DOHH2 (cell line): ENCODE measurements around the gene USP35.

Experiments
- H3F3A ChIP-seq: fragments of 200-600 bp; sonication (generic), shearing (Covaris generic); 2 replicates; pipeline ENCODE4 v1.6.0; 2016; ENCODE audit warnings: antibody characterized with exemption, mild to moderate bottlenecking; ENCODE audit not compliant: control insufficient read depth, insufficient read depth
- H3K27ac ChIP-seq: fragments of 200-600 bp; sonication (generic); 2 replicates; pipeline ENCODE4 v1.5.1; 2014; ENCODE audit warnings: low read depth, mild to moderate bottlenecking, low read length, moderate library complexity
- H3K27me3 ChIP-seq: fragments of 200-600 bp; sonication (generic); 2 replicates; pipeline ENCODE4 v1.6.1; 2014; ENCODE audit warnings: mild to moderate bottlenecking, low read length, mixed read lengths; ENCODE audit not compliant: control insufficient read depth
- H3K36me3 ChIP-seq: fragments of 200-600 bp; sonication (generic); 2 replicates; pipeline ENCODE4 v1.6.1; 2014; ENCODE audit warnings: mild to moderate bottlenecking, low read length, moderate library complexity, mixed read lengths; ENCODE audit not compliant: control insufficient read depth
- H3K4me1 ChIP-seq: fragments of 200-600 bp; sonication (generic); 2 replicates; pipeline ENCODE4 v1.6.1; 2014; ENCODE audit warnings: mild to moderate bottlenecking, low read length, mixed read lengths; ENCODE audit not compliant: control insufficient read depth
- H3K4me2 ChIP-seq: fragments of 200-600 bp; sonication (generic); 2 replicates; pipeline ENCODE4 v1.6.0; 2014; ENCODE audit warnings: mild to moderate bottlenecking, low read length, moderate library complexity
- H3K4me3 ChIP-seq: fragments of 200-600 bp; sonication (generic); 2 replicates; pipeline ENCODE4 v1.5.1; 2014; ENCODE audit warnings: mild to moderate bottlenecking, low read length, mixed read lengths
- H3K79me2 ChIP-seq: fragments of 200-600 bp; sonication (generic); 2 replicates; pipeline ENCODE4 v1.6.1; 2014; ENCODE audit warnings: mild to moderate bottlenecking, low read length, mixed read lengths; ENCODE audit not compliant: control insufficient read depth
- H3K9me2 ChIP-seq: fragments of 200-600 bp; sonication (generic); replicated peaks from 2 replicates; pipeline ENCODE4 v1.6.1; 2014; ENCODE audit warnings: mild to moderate bottlenecking, low read length, mixed read lengths; ENCODE audit not compliant: control insufficient read depth
- H3K9me3 ChIP-seq: fragments of 200-600 bp; sonication (generic); 2 replicates; pipeline ENCODE4 v1.6.1; 2014; ENCODE audit warnings: antibody characterized with exemption, low read length, mixed read lengths; ENCODE audit not compliant: control insufficient read depth, insufficient read depth
- H4K20me1 ChIP-seq: fragments of 200-600 bp; sonication (generic); 2 replicates; pipeline ENCODE4 v1.6.0; 2014; ENCODE audit warnings: low read depth, mild to moderate bottlenecking, antibody characterized with exemption, low read length, moderate library complexity; ENCODE audit not compliant: control insufficient read depth, insufficient read depth
- CTCF ChIP-seq: fragments of 200-600 bp; sonication (generic); IDR thresholded peaks from one replicate; pipeline ENCODE4 v1.5.1; 2014; ENCODE audit warnings: antibody characterized with exemption, mild to moderate bottlenecking, low read depth, low read length; ENCODE audit not compliant: poor library complexity, severe bottlenecking
- EZH2phosphoT487 ChIP-seq: fragments of 200-600 bp; sonication (generic); IDR thresholded peaks from 2 replicates; pipeline ENCODE4 v1.6.1; 2017; ENCODE audit warnings: borderline replicate concordance, mild to moderate bottlenecking, antibody characterized with exemption, low read length, moderate library complexity, mixed read lengths

USP35 gene

GRCh38 chr11:78259777-78260487, 71.2 kb downstream of the USP35 start:
- Histone ChIP-seq H3K36me3 (no peaks in the 10 kb centered on the region), H3K27me3 (no peaks in the 10 kb centered on the region), H3K9me2 (no peaks in the 10 kb centered on the region), H3K9me3 (no peaks in the 10 kb centered on the region), H4K20me1 (no peaks in the 10 kb centered on the region), H3K4me2 (no peak overlapping the region), H3K4me1 (no peaks in the 10 kb centered on the region), H3K79me2 (no peaks in the 10 kb centered on the region), H3F3A (no peaks in the 10 kb centered on the region), H3K27ac (no peak overlapping the region), H3K4me3 (no peak overlapping the region)
- TF ChIP-seq CTCF (no peak), EZH2phosphoT487 (no peak)

- Histone ChIP-seq H3K9me2 (no peaks in the 10 kb centered on the region), H3K9me3 (no peaks in the 10 kb centered on the region), H3K4me1 (no peaks in the 10 kb centered on the region), H4K20me1 (no peaks in the 10 kb centered on the region), H3F3A (no peaks in the 10 kb centered on the region), H3K4me3 (no peak overlapping the region), H3K27me3 (no peaks in the 10 kb centered on the region), H3K4me2 (no peak overlapping the region), H3K79me2 (no peaks in the 10 kb centered on the region), H3K36me3 (no peaks in the 10 kb centered on the region), H3K27ac (no peak overlapping the region)
- no peak for TF ChIP-seq EZH2phosphoT487
- TF ChIP-seq CTCF: no peak
Observed at GRCh38 chr11:78261367-78261766, 72.6 kb downstream of the USP35 start.

- no peak overlapping the region for H3K4me2 ChIP-seq
- H3K27ac ChIP-seq: no peak overlapping the region
Observed at GRCh38 chr11:78261828-78262227, 73.1 kb downstream of the USP35 start.

More at GRCh38 chr11:78261828-78262227, 73.1 kb downstream of the USP35 start:
- H3K4me1 ChIP-seq: no peaks in the 10 kb centered on the region
- no peaks in the 10 kb centered on the region for H3K9me2 ChIP-seq
- no peaks in the 10 kb centered on the region for H3K27me3 ChIP-seq
- H4K20me1 ChIP-seq: no peaks in the 10 kb centered on the region
- H3K9me3 ChIP-seq: no peaks in the 10 kb centered on the region
- no peaks in the 10 kb centered on the region for H3K36me3 ChIP-seq
- TF ChIP-seq CTCF: no peak
- no peak for TF ChIP-seq EZH2phosphoT487
- no peaks in the 10 kb centered on the region for H3K79me2 ChIP-seq
- H3F3A ChIP-seq: no peaks in the 10 kb centered on the region
- H3K4me3 ChIP-seq: no peak overlapping the region
